Epithelial cell of proximal tubule (primary cell): ENCODE results near the gene C4orf17. TPM values are rescaled to one million over a fixed set of nuclear protein-coding genes. Genes with fewer than 3 reads are reported as not detected.

Experiments used
- DNase-seq: peaks from one replicate; pipeline ENCODE4 v3.0.0-alpha.2; 2011; ENCODE audit warnings: low read depth
- H3K4me3 ChIP-seq: 2 replicates; pipeline ENCODE4 v1.5.1; 2011; ENCODE audit warnings: low read depth, mild to moderate bottlenecking, low read length
- CTCF ChIP-seq: conservative IDR thresholded peaks from 2 replicates; pipeline ENCODE4 v1.5.1; 2012; ENCODE audit warnings: low read depth, mild to moderate bottlenecking, low read length
- total RNA-seq: library from RNA; depleted of rRNA; stranded (reverse); fragments of >200 nt; gene quantifications from 2 replicates; pipeline ENCODE4 v1.2.3, GENCODE V29; 2015

C4orf17 gene
- total RNA-seq: not detected in 2 replicates

GRCh38 chr4:99510721-99511120 lies at the start of gene C4orf17:
Gene C4orf17, plus strand, starts transcription at chr4:99511021. Its CDS starts 2,061 bp downstream, at chr4:99513082.
- no peak for TF ChIP-seq CTCF
- H3K4me3 ChIP-seq: no peak within 1 kb of the TSS
- no peak for DNase-seq

GRCh38 chr4:99461623-99462401 lies 49.0 kb upstream of the C4orf17 start:
- H3K4me3 ChIP-seq: no peak overlapping the region
- no peak for TF ChIP-seq CTCF
- no peak for DNase-seq

GRCh38 chr4:99462875-99463464 lies 47.9 kb upstream of the C4orf17 start:
- peak; percentile 90 for TF ChIP-seq CTCF
- no peak overlapping the region for H3K4me3 ChIP-seq
- DNase-seq: no peak

GRCh38 chr4:99463566-99463965 lies 47.3 kb upstream of the C4orf17 start:
- TF ChIP-seq CTCF: no peak
- DNase-seq: no peak
- no peak overlapping the region for H3K4me3 ChIP-seq

- H3K4me3 ChIP-seq: no peak overlapping the region
- no peak for DNase-seq
- TF ChIP-seq CTCF: no peak
These were observed 42.9 kb upstream of the C4orf17 start for GRCh38 chr4:99467887-99468286.

- no peak for TF ChIP-seq CTCF
- no peak for DNase-seq
- no peak overlapping the region for H3K4me3 ChIP-seq
These were observed 41.9 kb upstream of the C4orf17 start for GRCh38 chr4:99468889-99469288.

GRCh38 chr4:99471349-99471748 lies 39.5 kb upstream of the C4orf17 start:
- no peak for DNase-seq
- H3K4me3 ChIP-seq: no peak overlapping the region
- no peak for TF ChIP-seq CTCF
